Hippocampal formation (tissue), 2 donors: ENCODE results near the gene CACNG7.
"Not testable (repeated sequence)": the region's sequence is repeated elsewhere in the genome, so short reads cannot be mapped to it uniquely, and the experiment has no call there.

ENCODE experiments used
- DNase-seq, 2 donors: peaks; one replicate each; lab custom pipeline; 2025; lab: John Stamatoyannopoulos, UW

Gene CACNG7, protein sequence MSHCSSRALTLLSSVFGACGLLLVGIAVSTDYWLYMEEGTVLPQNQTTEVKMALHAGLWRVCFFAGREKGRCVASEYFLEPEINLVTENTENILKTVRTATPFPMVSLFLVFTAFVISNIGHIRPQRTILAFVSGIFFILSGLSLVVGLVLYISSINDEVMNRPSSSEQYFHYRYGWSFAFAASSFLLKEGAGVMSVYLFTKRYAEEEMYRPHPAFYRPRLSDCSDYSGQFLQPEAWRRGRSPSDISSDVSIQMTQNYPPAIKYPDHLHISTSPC

DNA sequence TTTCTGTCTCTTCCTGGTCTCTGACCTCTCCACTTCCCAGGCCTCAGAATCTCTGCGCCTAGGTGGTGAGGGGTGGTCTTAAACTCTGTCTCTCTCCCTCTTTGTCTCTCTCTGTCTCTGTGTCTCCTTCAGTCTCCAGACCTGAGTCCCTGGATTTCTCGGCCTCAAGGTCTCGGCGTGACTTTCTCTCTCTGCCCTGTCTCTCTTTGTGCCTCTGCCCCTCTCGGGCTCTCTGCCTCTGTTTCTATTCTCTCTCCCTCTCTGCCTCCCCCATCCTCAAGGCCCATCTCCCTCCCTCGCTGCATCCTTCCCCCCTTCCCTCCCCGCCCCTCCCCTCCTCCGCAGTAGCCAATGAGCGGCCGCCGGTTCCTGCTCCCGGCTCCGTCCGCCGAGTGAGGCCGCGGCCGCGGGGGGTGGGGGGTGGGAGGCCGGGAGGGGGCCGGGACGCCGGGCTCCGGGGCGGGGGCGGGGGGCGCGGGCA lies at the start of gene CACNG7:
Gene CACNG7, plus strand, starts transcription at position 344 of the 481 bp plus-strand sequence. CDS start 3,554 bp downstream, outside the sequence.
- DNase-seq: peak in 1 of 2 donors; percentile 44

DNA sequence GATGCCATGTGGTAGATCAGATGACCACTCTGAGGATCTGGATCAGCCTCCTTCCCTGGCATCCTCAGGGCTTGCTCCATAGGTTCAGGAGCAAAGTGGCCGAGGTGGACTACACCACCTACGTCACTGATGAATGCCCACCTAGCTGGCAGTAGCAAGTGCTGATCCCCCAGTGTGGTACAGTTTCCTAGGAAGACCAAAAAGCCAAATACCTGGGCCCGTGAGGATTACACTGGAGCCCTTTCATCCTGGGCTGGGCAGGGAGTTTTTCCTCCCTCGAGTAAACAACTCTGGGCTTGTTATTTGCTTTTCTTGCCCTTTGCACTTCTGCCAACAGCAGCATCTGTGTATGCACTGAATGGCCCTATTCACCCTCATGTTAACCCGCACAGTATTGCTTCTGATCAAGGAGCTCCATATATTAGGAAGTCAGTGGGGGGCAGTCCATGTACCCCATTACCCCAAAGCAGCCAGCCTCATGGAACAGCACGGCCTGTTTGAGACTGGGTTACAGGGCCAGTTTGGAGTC lies 44.7 kb upstream of the CACNG7 start:
- peak; percentile 70 to 82 for DNase-seq

DNA sequence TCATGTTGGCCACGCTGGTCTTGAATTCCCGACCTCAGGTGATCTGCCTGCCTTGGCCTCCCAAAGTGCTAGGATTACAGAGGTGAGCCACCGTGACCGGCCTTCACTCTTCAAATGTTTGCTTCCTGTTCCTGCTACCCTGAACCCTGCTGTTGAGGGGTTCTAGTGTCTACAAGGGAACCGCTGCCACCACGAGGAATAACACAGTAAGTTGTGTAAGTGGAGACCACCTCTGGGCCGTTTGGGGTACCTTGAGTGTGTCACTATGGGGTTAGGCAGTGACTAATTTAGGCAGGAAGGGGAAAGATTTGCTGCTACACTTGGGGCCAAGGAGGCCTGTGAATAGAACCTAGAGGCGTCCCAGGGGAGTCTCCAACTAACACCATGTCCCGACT lies 43.6 kb upstream of the CACNG7 start:
- DNase-seq: no peak

DNA sequence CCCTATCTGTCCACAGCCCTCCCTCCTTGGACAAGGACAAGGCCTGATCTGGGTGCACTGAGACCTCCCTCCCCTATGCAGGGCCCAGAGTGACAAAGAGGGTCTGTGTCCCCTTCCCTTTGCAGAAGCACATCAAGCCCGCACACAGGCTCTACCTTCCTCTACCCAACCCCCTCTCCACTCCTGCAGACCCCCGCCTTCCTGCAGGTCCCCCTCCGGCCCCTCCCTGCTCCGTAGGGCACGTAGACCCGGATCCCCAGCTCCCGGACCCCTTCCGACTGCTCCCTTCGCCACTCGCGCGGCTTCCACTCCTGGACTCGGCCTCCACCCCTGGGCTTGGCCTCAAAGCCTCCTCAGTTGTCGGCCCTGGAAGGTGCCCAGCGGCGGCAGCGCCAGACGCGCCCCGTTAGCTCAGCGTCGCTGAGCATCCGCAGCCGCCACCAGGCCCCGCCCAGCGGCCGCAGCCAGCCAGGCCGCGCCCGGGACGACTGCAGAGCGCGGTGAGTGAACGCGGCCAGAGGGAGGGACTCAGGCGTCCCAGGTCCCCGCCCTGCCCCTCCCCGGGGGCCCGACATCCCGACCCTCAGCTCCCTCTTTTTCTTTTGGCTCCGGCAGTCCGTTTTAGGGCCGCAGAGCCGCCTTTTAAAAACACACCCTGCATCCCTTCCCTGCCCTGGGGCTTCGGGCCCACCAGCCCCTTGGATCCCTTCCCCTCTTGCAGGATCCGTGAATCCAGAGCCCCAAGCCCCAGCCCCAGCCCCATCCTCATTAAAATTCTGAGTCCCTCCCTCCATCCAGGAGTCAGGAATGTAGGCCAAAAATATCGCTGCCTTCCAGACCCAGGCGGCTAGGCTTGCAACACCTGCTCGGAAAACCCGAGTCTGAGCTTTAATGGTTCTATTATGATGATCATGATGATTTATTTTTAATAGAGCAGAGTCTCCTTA lies 42.9 kb upstream of the CACNG7 start:
- DNase-seq: peak; percentile 65 to 79

DNA sequence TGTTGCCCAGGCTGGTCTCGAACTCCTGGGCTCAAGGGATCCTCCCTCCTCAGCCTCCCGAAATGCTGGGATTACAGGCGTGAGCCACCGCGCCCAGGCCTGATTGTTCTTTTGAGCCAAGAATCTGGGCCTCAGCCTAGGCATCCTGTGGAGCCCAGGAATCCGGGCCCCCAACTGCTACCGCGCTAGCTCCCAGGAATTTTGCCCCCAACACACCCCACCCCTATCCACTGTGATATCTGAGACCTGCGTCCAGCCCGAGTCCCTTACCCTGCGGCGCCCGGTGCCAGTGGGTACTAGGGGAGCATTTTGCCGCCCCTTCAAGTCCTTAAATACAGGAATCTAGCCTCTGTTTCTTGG lies 42.2 kb upstream of the CACNG7 start:
- DNase-seq: no peak

DNA sequence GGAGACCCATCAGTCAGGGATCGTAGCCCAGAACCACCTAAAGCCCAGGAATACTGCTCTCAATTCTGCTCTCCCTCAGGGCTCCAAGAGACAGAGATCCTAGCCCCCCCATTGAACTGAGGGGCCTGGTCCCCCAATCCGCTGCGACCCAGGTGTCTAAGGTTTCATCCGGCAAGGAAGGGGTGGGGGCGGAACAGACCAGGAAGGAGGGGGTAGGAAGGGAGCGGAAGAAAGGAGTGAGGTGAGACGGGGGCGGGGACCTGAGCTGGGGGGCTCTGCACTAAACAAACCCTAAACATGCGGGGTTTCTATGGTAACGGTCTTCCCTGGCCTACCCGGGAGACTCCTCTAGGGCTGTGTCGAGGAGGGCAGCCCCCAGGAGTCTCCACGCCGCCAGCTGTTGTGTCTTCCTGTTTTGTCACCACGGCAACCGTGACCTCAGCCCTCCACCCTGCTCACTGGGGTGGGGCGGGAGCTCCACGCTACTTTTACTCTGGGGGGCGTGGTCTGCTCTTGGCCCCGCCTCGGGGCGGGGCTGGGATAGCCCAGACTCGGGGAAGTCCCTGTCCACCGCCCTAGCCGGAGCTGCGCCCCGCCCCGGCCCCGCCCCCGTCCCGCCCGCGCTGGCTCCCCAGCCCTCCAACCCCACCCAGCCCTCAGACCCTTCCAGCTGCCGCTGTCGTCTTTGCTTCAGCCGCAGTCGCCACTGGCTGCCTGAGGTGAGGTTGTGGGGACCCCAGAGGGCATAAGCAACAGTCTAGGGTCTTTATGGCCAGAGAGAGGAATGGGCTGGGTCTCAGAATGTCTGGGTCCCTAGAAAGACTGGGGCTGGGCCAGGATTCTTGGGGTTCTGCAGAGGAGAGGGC lies 41.6 kb upstream of the CACNG7 start, which contains the start of gene MYADM:
Gene MYADM, plus strand, starts transcription at position 659 of the 866 bp plus-strand sequence. CDS start 5,647 bp downstream, outside the sequence.
- peak; percentile 93 to 98 for DNase-seq

DNA sequence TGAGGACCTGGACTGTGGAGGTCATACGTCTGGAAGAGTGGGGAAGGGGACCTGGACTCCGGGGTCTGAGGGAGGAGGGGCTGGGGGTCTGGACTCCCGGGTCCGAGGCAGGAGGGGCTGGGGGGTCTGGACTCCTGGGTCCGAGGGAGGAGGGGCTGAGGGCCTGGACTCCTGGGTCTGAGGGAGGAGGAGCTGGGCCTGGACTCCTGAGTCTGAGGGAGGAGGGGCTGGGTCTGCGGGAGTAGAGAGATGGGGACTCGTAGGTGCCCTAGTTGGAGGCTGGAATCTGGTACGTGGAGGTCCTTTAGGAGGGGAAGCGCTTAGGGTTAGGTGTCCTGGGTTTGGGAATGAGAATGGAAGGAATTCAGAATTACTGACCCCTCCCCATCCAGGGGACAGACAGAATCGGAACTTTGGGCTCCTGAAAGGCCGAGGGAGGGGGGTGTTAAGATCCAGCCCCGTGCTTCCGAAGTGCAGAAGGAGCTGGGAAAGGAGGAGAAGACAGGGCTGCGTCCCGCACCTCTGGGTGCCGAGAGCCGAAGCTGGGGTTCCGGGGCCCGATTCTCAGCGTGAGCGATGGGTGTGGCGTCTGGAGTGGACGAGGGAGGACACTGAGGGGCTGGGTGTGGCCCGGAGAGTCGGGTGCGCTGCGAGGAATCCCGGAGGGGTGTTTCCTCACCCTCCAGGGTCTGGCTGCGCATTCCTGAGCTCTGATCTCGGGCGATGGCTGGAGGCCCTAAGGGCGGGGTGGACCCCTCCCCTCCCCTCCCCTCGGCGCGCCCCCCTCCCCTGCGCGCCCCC lies 40.8 kb upstream of the CACNG7 start:
- DNase-seq: no peak

DNA sequence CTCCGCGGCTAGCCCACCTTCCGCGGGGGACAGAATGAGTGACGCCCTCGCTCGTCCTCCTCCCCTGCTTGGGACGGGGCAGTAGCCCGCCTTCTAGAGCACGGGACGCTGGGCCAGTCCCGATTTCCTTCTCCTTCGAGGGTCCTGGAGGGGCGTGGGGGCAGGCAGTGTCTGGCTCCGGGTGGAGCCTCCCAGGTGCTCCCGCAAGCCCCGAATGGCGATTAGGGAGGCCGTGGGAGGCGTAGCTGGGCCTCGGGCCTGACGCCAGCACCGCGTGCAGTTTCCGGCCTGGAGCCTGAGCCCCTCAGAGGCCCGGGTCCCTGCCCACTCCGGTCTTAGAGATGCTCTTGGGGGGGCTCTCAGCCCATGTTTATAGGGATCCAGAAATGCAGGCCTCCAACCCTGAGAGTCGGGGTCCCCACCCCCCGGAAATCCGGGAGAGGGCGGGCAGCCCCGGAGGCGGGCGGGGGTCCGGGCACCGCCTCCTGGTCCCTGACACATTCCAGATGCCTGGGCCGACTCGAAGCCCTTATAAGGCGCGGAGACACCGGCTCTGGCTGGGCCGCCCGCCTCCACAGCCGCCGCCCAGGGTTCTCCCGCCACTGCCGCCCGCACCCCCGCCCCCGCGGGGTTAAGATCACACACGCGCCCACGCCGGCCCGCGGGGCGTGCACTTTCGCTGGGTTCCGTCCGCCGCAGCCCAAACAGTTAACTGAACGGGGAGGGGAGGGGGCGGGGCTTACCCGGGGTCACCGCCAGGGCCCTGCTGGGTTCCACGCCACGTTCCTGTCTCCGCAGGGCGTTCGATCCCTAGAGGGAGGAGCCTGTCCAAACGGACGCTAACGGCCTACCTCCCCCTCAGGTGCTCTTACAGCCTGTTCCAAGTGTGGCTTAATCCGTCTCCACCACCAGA lies 39.9 kb upstream of the CACNG7 start:
- DNase-seq: peak; percentile 36 to 50

DNA sequence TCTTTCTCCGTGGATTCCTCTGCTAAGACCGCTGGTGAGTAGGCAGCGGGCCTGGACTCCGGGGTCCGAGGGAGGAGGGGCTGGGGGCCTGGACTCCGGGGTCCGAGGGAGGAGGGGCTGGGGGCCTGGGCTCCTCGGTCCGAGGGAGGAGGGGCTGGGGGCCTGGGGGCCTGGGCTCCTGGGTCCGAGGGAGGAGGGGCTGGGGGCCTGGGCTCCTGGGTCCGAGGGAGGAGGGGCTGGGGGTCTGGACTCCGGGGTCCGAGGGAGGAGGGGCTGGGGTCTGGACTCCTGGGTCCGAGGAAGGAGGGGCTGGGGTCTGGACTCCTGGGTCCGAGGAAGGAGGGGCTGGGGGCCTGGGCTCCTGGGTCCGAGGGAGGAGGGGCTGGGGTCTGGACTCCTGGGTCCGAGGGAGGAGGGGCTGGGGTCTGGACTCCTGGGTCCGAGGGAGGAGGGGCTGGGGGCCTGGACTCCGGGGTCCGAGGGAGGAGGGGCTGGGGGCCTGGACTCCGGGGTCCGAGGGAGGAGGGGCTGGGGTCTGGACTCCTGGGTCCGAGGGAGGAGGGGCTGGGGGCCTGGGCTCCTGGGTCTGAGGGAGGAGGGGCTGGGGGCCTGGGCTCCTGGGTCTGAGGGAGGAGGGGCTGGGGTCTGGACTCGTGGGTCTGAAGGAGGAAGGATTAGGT lies 39.1 kb upstream of the CACNG7 start:
- not testable (repeated sequence) for DNase-seq

DNA sequence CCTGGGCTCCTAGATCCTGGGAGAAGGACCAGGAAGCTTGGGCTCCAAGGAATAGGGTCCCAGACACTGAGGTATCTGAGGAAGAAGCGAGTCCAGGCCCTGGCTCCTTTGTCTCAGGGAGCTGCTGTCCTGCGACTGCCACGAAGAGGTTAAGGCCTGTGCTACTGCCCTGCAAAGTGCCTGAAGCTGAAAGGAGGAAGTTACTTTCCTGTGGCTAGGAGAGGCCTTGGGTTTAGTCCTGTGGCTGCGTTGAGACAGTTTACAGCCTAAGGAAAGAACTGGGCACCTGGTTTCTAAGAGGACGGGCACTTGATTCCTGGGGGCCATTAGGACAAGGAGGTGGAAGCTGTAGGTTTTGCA lies 38.6 kb upstream of the CACNG7 start:
- DNase-seq: no peak

DNA sequence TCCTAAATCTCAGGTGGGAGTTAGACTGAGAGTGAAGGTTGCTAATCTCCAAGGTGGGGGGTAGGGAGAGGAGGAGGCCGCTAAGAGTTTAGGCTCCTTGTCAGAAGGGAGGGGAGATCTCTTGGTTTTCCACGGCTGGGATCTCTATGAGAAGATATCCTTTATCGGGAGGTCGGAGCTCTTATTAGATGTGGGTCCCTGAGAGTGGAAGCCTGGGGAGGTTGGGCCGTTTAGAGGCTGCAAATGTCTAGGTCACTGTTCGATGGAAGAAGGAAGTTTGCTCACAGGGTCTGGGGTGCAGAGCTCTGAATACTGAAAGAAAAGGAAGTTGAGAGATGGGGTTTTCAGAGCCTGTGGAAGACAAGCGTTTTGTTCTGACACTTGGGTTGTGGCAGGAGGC lies 37.6 kb upstream of the CACNG7 start:
- DNase-seq: no peak

DNA sequence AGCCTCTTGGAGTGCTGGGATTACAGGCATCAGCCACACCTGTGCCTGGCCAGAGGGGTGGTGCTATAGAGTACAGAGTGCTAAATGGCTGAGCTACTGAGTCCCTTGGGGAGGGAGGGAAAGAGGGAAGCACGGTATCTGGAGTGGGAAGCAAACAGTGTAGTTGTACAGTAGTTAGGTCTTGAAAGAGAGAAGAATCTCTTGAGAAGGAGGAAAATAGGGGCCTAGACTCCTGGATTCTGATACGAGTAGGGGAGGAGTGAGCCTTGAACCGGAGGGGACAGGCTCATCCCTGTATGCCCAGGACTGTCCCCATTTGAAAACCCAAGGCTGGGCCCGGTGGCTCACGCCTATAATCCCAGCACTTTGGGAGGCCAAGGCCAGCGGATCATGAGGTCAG lies 36.3 kb upstream of the CACNG7 start:
- no peak for DNase-seq

DNA sequence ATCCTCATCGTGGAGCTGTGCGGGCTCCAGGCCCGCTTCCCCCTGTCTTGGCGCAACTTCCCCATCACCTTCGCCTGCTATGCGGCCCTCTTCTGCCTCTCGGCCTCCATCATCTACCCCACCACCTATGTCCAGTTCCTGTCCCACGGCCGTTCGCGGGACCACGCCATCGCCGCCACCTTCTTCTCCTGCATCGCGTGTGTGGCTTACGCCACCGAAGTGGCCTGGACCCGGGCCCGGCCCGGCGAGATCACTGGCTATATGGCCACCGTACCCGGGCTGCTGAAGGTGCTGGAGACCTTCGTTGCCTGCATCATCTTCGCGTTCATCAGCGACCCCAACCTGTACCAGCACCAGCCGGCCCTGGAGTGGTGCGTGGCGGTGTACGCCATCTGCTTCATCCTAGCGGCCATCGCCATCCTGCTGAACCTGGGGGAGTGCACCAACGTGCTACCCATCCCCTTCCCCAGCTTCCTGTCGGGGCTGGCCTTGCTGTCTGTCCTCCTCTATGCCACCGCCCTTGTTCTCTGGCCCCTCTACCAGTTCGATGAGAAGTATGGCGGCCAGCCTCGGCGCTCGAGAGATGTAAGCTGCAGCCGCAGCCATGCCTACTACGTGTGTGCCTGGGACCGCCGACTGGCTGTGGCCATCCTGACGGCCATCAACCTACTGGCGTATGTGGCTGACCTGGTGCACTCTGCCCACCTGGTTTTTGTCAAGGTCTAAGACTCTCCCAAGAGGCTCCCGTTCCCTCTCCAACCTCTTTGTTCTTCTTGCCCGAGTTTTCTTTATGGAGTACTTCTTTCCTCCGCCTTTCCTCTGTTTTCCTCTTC lies 35.1 kb upstream of the CACNG7 start:
- DNase-seq: no peak

DNA sequence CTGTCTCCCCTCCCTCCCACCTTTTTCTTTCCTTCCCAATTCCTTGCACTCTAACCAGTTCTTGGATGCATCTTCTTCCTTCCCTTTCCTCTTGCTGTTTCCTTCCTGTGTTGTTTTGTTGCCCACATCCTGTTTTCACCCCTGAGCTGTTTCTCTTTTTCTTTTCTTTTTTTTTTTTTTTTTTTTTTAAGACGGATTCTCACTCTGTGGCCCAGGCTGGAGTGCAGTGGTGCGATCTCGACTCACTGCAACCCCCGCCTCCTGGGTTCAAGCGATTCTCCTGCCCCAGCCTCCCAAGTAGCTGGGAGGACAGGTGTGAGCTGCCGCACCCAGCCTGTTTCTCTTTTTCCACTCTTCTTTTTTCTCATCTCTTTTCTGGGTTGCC lies 34.5 kb upstream of the CACNG7 start:
- DNase-seq: no peak

DNA sequence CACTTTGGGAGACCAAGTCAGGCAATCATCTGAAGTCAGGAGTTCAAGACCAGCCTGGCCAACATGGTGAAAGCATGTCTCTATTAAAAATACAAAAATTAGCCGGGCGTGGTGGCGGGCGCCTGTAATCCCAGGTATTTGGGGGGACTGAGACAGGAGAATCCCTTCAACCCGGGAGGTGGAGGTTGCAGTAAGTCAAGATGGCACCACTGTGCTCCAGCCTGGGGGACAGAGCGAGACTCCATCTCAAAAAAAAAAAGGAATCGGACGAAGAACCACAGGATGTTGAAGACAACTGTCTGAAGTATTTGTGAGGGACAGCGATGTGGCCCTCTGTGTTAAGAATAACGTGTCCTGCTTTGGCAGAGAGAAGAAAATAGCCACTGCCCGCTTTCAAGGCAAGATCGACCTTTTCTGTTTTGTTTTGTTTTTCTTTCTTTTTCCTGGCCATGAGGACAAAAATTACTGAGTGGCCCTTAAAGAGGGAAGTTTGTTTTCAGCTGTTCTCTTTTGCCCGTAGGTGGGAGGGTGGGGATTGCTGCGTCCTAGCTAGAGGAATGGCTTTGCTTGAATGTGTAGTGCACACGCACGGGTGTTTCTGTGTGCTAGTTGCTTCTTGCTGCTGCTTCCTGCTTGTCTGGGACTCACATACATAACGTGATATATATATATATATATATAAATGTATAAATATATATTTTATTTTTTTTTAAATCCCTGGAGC lies 33.3 kb upstream of the CACNG7 start:
- DNase-seq: no peak

DNA sequence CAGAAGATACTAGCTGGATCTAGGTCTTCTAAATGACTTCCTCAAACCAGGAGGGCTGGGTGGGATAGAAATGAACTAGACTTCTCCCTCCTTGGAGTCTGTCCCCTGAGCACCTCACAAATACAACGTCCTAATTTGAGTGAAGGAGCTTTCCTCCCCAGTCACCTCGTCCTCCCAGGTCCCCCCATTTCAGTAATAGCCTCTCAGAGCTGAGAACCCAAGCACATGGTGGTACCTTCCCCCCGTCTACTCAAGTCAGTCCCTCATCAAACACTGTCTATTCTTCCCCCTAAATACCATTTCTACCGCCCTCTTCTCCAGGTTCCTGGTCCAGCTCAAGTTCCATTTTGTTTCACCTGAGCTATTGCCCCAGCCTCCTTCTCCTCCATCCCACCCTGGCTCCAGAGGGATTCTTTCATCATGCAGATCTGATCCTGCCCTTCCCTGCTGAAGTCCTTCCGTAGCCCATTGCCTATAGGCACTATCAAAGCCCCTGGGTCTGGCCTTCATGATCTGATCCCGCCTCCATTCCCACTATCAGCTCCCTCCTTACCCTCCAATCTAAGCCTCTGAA lies 32.3 kb upstream of the CACNG7 start:
- DNase-seq: no peak

DNA sequence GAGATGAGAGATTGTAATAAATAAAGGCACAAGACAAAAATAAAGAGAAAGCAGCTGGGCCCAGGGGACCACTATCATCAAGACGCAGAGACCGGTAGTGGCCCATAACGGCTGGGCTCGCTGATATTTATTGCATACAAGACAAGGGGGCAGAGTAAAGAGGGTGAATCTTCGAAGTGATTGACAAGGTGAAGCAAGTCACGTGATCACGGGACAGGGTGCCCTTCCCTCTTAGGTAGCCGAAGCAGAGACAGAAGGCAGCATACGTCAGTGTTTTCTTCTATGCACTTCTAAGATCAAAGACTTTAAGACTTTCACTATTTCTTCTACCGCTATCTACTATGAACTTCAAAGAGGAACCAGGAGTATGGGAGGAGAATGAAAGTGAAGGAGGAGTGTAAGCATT lies 31.7 kb upstream of the CACNG7 start:
- DNase-seq: no peak
